NCI-H1105 (cell line): Measurements from ENCODE around the gene IRX6.

ENCODE experiments used
- DNase-seq: peaks from one replicate; lab custom pipeline; 2025; lab: John Stamatoyannopoulos, UW

Gene IRX6

DNA sequence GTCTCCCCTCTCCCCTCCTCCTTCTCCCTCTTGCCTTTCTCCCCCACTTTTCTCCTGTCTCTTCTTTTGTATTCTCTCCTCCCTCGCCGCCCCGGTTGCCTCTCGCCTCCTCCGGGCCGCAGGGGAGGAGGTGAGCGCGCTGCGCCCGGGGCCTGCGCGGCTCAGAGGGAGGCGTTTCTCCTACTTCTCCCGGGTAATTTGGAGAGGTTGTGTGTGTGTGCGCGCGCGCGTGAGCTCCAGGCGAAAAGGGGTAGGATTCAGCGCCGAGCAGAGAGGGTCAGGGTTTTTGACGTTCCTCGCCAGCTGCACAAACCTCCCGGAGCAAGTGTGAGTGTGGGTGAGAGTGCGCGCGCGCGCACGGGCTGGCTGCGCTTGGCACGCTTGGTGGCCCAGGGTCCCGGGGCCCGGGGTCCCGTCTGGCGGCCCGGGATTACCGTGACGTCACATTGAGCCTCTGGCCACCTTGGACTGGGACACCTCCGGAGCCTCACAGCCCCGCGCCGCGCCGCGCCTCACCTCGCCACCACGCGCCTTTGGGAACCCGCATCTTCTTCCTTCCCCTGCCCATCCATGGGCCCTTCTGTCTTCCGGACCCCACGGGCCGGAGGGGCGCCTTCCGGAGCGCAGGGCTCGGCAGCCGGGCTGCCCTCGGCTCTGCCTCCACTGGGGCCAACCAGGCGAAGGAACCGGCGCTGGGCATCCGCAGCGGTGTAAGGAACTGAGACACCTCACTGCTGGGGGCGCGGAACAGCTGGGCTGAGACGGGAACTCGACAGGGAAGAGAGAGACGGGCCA, 479 bp downstream of the IRX6 start:
- DNase-seq: peak; percentile 71

DNA sequence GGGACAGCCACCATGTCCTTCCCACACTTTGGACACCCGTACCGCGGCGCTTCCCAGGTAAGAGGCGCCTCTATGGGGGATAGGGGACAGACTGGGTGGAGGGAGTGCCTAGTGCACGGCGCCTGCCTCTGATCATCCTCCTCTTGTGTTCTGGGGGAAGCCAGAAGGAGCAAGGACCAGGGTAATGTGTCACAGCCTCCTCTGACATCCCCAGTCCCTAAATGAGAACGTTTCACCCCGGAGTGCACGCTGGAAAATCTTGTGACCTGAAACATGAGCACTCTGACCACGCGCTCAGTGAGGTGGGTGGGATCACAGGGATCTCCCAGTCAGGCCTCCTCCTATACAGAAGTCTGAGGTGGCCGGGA, 1.1 kb downstream of the IRX6 start:
- no peak for DNase-seq

DNA sequence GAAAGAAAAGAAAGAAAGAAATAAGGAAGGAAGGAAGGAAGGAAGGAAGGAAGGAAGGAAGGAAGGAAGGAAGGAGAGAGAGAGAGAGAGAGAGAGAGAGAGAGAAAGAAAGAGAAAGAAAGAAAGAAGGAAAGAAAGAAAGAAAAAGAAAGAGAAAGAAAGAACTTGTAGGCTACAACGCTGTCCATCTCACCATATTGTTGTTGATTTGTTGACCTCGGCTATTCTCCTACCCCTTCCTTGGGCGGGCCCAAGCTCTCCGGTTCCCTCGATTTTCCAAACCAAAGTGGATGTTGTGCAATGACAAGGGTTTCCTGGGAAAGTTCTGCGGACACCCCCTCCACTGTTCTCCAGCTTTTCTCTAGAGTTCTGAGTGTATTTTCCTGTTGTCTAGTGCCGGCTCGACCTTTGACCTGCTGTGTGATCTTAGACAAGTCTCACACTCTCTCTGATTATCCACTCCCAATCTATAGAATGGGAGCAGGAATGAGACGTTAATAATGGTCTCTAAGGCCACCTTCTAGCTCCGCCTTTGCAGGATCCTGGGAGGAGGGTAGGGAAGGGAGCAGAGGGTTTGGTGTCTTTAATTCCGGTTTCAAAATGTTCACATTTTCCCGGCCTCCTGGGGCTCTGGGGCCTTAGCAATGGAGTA, 1.6 kb downstream of the IRX6 start:
- no peak for DNase-seq

DNA sequence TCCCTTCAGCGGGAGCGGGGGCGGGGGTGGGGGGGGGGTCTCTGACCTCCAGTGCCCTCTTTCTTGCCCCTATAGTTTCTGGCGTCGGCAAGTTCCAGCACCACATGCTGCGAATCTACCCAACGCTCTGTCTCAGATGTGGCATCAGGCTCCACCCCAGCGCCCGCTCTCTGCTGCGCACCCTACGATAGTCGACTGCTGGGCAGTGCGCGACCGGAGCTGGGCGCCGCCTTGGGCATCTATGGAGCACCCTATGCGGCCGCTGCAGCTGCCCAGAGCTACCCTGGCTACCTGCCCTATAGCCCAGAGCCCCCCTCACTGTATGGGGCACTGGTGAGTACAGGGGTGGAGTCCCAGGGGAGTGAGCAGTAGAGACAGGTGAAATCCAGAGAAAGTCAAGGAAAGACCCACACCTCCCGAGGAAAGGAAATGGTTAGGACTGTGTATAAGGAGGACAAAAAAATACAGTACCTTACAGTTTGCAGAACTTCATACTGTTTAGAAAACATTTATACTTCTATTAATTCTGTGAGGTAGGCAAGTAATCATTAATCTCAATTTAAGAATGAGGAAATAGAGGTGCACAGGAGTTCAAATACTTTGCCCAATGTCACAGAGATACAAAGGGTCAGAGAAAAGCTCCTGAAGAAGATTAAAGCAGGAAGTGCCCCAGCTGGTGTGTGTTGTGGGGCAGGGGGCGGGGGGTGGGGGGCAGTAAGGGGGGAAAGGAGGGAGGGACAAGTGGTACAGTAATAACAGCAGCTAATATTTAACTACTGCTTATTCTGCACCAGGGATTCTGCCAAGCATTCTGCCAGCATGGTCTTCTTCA, 2.5 kb downstream of the IRX6 start:
- no peak for DNase-seq

DNA sequence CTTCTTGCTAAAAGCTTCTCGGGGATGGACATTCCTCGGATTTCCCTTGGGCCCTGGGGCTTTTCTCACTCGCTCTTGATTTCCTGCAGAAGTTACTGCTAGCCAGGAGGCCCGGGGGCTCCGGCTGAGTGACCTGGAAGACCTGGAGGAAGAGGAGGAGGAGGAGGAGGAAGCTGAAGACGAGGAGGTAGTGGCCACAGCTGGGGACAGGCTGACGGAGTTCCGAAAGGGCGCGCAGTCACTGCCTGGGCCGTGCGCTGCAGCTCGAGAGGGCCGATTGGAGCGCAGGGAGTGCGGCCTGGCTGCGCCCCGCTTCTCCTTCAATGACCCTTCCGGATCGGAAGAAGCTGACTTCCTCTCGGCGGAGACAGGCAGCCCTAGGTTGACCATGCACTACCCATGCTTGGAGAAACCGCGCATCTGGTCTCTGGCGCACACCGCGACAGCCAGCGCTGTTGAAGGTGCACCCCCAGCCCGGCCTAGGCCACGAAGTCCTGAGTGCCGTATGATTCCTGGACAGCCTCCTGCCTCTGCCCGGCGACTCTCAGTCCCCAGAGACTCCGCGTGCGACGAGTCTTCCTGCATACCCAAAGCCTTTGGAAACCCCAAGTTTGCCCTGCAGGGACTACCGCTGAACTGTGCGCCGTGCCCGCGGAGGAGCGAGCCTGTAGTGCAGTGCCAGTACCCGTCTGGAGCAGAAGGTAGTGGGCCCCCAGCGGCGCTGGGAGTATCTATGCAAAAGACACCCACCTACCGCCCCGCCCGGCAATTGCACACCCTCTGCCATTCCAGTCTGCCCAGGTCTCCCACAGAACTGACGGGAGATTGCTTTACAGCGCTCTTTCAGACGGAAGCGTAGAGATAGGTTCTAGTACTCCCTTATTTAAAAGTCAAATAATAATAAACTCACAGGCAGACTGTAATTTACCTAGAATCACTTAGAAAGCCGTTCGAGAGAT, 4.9 kb downstream of the IRX6 start:
- DNase-seq: no peak

DNA sequence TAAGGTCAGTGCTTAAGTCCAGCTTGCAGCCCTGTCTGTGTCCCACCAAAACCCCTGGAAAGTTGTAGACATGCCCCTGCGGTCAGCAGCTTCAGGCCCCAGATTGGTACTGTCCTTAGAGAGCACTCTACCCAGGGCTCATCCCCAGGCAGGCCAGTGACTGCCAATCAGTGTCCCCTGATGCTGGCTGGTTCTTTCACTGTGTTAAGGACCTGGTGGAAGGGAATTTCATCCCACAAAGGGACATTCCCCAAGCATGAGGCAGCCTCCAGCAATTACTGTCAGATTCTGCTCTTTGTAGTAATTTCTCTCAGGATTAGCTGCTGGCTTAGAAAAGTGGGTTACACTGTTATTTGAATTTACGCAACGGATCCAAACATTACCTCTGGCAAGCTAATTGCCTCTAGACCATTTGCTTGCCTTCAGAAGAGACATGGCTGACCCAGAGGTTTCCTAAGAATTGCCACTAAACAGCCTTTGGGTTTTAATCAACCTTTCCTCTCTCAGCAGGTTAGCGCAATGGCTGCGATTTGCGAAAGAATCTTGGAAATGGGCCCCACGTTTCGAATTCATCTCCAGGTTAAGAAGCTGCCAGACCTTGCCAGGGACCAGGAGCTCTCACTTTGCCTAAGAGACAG, 5.9 kb downstream of the IRX6 start:
- DNase-seq: no peak

DNA sequence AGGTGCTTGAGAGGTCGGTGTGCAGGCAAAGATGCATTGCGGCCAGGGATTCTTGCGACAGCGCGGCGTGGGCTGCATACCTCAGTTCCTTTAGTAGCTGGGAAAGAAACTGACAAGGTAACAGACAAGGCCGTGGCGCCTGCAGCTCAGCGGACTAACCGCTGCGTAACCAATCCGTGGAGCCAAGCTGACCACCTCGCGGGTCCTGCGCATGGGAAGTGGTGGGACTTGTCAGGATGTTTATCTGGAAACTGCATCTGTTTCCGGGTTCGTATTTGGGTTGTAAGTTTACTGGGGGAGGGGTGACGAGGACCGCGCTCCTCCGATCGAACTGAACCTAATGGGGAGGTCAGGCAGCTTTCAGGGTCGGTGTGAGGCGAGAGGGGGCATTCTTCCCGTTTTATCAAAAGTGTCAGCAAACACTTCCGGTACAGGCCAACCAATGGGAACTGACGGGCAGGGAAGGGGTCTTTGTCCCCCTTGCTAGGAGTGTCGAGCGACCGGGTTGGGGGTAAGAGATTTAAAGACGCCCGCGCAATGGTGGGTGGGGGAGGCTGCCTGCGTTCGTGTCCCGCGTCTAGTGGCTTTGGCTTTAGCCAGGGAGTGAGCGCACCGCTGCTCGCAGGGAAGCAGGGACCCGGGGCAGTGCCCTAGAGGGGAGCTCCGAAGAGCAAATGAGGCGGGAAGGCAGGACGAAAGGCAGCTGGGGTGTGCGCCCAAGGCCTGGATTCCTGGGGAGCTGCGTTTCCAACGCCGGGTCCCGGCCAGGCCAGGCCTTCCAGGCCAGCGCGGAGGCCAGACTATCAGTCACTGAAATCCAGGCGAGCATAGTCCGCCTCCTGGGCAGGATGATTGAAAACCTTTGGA, 7.0 kb downstream of the IRX6 start:
- no peak for DNase-seq

DNA sequence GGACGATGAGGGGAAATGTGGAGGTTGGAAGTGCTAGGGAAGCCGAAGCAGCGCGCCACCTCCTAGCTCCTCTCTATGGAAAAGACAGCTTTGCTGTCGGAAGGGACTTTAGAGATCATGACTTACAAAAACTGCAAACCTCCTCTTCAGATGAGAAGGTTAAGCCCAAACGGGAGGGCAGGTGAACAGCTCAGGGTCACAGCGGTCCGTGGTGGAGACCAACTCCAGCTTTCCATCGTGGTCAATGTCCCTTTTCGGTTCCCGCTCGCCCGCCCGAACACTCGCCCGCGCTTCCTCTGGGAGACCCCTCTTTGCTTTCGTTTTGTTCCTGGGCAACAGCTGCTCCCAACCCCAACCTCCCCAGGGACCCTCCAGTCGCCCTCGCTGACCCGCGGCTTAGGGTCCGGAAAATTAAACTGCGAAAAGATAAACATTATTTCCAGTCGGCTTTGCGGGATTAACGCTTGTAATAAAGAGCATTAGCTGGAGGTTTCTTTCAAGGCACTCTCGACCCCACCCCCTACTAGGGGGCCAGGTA, 7.7 kb downstream of the IRX6 start:
- no peak for DNase-seq

DNA sequence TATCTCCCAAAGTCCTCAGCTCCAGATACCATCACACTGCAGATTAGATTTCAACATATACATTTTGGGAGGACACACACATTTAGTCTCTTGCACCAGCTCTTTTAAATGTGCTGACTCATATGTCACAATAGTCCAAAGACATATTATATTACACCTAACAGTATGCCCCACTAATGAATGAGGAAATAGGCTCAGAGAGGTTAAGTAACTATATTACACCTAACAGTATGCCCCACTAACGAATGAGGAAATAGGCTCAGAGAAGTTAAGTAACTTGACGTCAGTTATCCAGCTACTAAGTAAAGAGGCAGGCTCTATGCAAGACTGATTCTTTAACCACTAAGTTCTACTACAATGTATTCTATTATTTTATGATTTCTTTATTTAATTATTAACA, 9.7 kb downstream of the IRX6 start:
- no peak for DNase-seq

DNA sequence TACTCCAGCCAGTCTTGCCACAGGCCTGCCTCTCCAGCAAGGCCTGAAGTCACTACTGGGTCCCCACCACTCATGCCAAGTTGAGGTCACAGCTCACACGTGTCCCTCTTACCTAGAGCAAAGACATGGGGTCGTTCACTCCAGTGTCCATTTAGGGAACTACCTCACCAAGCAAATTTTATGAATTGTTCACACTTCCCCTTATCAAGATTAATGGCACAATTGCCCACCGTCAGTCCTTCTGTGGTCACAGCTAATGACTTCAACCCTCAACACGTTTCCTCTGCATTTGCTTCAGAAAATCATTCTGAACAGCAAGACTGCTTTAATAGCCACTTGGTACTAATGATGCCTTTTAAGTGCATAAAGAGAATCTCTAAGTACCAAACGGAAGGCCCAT, 14.6 kb downstream of the IRX6 start:
- DNase-seq: no peak

DNA sequence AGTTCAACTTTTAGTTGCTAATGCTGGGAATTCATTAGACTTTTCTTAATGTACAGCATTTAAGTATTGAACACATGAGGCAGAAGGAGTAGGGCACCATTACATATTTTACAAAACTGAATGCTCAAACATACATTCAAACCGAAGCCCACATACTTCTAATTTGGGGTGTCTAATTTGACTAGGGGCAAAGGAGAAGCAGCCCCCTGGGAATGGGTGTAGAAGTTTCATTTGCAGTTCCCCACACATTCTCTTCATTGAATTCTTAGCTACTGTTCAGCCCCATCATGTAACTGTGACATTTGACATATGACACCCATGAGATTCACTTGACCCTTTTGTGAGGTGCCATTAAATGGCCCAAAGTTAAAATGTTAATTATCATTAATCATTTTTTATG, 16.4 kb downstream of the IRX6 start:
- DNase-seq: no peak

DNA sequence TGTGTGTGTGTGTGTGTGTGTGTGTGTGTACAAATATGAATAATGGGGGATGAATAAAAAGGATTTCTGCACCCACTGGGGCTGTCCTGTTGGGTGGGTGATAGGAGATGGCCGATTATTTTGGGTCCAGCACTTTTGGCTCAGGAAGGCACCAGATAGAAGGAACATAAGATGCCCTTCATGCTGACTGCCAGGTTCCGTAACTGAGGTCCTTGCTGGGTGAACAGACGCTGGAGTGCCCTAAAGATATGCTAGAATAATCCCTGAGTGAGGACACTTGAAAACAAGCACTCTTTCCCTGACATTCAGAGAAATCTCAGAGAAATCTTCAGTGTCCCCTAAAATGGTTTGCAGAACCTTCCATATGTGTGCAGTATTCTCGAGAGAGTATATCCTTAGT, 17.7 kb downstream of the IRX6 start:
- no peak for DNase-seq

DNA sequence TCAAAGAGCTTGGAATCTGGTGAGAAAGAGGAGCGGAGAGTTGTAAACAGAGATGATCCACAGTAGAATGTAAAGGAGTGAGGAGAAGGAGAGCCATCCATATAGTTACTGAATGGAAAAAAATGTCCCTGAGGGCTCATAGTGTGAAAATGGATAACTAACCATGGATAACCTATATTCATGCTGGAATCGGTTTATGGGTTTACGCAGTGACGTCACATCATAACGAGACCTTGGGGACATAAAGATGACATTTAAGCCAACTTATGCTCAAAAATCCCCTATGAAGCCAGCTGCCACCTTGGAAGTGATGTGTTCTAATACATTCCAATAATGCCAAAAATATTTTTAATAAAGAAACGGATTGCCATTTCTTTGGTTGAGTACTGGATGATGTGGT, 22.5 kb downstream of the IRX6 start:
- no peak for DNase-seq

DNA sequence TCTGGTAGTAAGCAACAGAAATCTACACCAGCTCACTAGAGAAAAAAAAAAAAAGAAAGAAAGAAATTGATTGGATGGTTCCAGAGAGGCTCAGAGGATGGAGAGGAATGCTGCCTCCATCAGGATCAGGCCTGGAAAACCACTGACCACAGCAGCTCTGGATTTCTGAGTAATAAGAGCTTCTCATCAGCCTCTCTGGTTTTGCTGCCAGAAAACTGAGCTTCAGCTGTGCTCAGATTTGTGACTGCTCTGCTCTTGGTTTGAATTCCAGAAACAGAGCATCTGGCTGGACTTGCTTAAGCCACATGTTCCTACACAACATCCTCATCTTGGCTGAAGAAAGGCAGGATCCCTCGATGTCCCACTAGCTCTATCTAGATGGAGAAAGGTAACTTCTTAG, 25.9 kb downstream of the IRX6 start:
- no peak for DNase-seq

DNA sequence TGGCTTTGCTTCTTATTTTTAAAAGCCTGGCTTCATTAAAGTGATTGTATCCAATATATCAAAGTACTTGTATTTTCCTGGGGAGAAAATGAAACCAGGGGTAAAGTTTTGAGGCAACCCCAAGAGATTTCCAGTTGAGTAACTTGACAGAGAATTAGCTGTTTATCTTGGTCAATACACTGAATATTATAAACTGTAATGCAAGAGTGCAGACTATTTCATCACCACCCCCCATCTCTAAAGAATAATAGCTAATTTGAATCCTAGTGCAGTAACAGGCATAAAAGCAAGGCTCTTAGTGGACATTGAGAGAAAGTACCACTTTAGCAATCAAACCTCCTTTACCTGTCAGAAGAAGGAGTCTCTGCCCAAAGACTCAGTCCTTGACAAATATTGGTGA, 27.0 kb downstream of the IRX6 start:
- no peak for DNase-seq

DNA sequence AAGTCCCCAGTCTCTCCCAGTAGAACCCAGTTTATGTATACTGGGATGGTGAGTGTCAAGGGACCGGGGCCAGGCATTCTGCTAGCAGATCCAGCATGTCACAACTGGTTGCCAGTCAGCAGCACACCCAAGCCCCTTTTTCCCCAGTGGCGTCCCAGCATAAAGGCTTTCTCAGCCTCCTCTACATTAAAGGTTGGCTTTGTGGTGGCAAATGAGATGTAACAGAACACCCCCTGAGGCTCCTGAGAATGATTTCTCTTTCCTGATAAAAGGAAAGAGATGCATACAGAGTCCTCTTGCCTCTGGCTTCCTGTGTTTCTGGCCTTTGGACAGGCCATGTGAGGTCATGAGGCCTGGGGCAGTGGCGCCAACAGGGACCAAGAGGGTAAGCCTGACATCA, 27.9 kb downstream of the IRX6 start:
- no peak for DNase-seq

DNA sequence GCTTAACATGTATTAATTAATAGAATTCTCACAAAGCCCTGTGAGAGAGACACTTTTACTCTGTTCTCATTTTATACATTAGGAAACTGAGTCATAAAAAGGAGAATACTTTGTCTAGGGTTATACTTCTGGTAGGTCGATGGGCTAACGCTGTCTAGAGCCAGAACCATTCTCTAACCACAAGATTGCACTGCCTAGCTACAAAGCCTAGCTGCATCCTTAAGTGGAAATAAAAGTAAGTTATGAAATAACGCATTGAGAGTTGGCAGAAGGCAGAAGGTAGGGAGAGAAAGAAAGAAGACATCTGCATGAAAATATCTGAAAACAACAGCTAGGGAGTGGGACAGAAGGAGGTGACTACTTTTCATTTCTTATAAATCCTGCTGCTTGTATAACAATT, 33.2 kb downstream of the IRX6 start:
- DNase-seq: no peak

DNA sequence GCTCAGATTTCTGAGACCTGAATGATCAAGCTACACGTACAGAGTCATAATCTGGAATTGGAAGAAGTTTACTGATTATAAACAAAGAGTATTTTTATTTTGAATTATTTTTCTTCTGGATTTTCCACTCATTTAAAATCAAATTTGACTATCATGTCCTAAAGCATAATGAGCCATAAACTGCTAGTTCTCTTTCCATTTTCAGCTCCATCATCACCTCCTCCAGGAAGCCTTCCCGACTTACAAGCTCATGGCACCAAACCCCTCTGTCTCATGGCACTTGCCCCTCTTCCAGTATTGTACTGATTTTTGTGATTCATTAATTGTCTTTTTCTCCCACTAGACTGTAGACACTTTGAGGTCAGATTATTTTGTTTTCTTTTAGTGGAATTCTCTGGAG, 35.9 kb downstream of the IRX6 start:
- no peak for DNase-seq

DNA sequence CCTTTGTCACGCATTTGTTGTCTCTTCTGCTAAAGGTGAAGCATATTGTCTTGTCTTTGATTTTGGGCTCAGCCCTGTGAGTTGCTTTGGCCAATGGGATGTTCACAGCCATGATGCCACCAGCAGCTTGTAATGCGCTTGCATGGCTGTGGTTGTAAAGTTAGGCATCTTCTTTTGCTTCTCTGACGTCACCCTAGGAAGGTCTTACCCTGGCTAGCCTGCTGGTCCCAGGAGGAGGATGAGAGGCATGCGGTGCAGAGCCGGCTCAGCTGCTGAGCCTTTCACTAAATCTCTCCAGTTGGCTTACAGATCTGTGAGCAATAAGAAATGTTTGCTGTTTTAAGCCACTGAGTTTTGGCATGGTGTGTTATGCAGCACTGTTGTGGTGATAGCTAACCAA, 40.8 kb downstream of the IRX6 start:
- no peak for DNase-seq

DNA sequence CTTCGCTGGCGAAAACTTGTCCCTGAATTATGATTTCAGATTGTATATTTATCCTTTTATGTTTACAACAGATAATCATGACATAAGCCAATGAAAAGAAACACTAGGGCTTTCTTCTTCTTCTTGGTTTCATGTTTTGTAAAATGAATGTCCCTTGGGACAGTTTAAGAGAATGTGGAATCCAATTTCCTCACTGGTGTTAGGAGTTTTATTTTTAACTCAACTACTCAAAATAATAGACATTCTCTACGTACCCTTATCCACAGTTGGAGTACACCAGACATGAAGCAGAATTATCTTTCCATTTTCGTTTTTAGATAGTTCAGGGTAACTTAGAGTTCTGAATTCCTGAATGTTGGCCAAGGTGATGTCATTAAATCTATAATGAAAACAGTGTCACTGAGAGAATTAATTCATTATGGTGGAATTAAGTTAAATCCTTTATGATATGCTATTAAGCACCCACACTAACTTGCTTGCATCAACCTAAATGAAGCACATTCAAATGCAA, 43.4 kb downstream of the IRX6 start:
- no peak for DNase-seq
